ENCODE measurements around the gene NCLN. TPM values are rescaled to one million over a fixed set of nuclear protein-coding genes. Genes with fewer than 3 reads are reported as not detected.

Gene NCLN
- total RNA-seq, 1 experiment from 2014 or later, result 74.7 TPM

GRCh38 chr19:3251229-3251628, 65.5 kb downstream of the NCLN start:
- ChIA-PET CTCF (no interaction called here), POLR2A (ENCODE audit: unreplicated experiment) (no interaction called here)
- no peak for DNase-seq
- BruUV-seq (replicated peaks), result no TSS peak
- no peaks in the 10 kb centered on the region for H3F3A ChIP-seq (ENCODE audit: low read length, unreplicated experiment)
- H3K4me3 ChIP-seq (ENCODE audit: low read length), result no peak overlapping the region
- no peaks in the 10 kb centered on the region for H3K9me3 ChIP-seq (ENCODE audit: low read length)
- H3K27ac ChIP-seq (ENCODE audit: low read length), result no peak overlapping the region
- no peak for ATAC-seq
- H2AFZ ChIP-seq (ENCODE audit: low read length), result no peak overlapping the region
- H3K36me3 ChIP-seq (ENCODE audit: low read depth, low read length), result no peaks in the 10 kb centered on the region
- no peak overlapping the region for H3K9ac ChIP-seq (ENCODE audit: low read length)
- H4K20me1 ChIP-seq (ENCODE audit: low read length), result no peaks in the 10 kb centered on the region
- no peak overlapping the region for H3K4me2 ChIP-seq (ENCODE audit: low read length)
- no peaks in the 10 kb centered on the region for H3K79me2 ChIP-seq (ENCODE audit: low read length)
- H3K27me3 ChIP-seq (ENCODE audit: low read length), result no peaks in the 10 kb centered on the region
- TF ChIP-seq EZH2phosphoT487 (IDR thresholded peaks at IDR 0.05; ENCODE audit: borderline replicate concordance, low read length) (no peak), CTCF (conservative IDR thresholded peaks at IDR 0.05; ENCODE audit: low read depth, low read length) (no peak), EZH2 (IDR thresholded peaks at IDR 0.05; ENCODE audit: low read length, unreplicated experiment) (no peak)
- H3K9me2 ChIP-seq (replicated peaks; ENCODE audit: low read length), result no peaks in the 10 kb centered on the region
- no peaks in the 10 kb centered on the region for H3K4me1 ChIP-seq (ENCODE audit: insufficient read depth, low read length)
- intact Hi-C loops (cut with micrococcal nuclease), result no loop called here

- ATAC-seq (no peak), DNase-seq (no peak)
- TF ChIP-seq EZH2 (IDR thresholded peaks at IDR 0.05; ENCODE audit: low read length, unreplicated experiment) (no peak), EZH2phosphoT487 (IDR thresholded peaks at IDR 0.05; ENCODE audit: borderline replicate concordance, low read length) (no peak), CTCF (conservative IDR thresholded peaks at IDR 0.05; ENCODE audit: low read depth, low read length) (no peak)
- H2AFZ ChIP-seq (ENCODE audit: low read length), result no peak overlapping the region
- no peak overlapping the region for H3K9ac ChIP-seq (ENCODE audit: low read length)
- H3K4me2 ChIP-seq (ENCODE audit: low read length), result no peak overlapping the region
- POLR2A ChIA-PET (ENCODE audit: unreplicated experiment), result no interaction called here
- H3F3A ChIP-seq (ENCODE audit: low read length, unreplicated experiment), result no peaks in the 10 kb centered on the region
- CTCF ChIA-PET, result no interaction called here
- H3K9me2 ChIP-seq (replicated peaks; ENCODE audit: low read length), result no peaks in the 10 kb centered on the region
- no peaks in the 10 kb centered on the region for H3K4me1 ChIP-seq (ENCODE audit: insufficient read depth, low read length)
- H3K79me2 ChIP-seq (ENCODE audit: low read length), result no peaks in the 10 kb centered on the region
- intact Hi-C loops (cut with micrococcal nuclease), result no loop called here
- no peaks in the 10 kb centered on the region for H3K27me3 ChIP-seq (ENCODE audit: low read length)
- no peak overlapping the region for H3K4me3 ChIP-seq (ENCODE audit: low read length)
- H3K9me3 ChIP-seq (ENCODE audit: low read length), result no peaks in the 10 kb centered on the region
- no peak overlapping the region for H3K27ac ChIP-seq (ENCODE audit: low read length)
- BruUV-seq (replicated peaks), result no TSS peak
- no peaks in the 10 kb centered on the region for H3K36me3 ChIP-seq (ENCODE audit: low read depth, low read length)
- no peaks in the 10 kb centered on the region for H4K20me1 ChIP-seq (ENCODE audit: low read length)
These were observed 66.9 kb downstream of the NCLN start for GRCh38 chr19:3252650-3253049.

GRCh38 chr19:3253270-3253669, 67.5 kb downstream of the NCLN start:
- H3K27me3 ChIP-seq (ENCODE audit: low read length), result no peaks in the 10 kb centered on the region
- no peaks in the 10 kb centered on the region for H3K9me3 ChIP-seq (ENCODE audit: low read length)
- no peak overlapping the region for H3K27ac ChIP-seq (ENCODE audit: low read length)
- no TSS peak for BruUV-seq (replicated peaks)
- ChIA-PET POLR2A (ENCODE audit: unreplicated experiment) (no interaction called here), CTCF (no interaction called here)
- no peak overlapping the region for H3K4me3 ChIP-seq (ENCODE audit: low read length)
- H3K36me3 ChIP-seq (ENCODE audit: low read depth, low read length), result no peaks in the 10 kb centered on the region
- intact Hi-C loops (cut with micrococcal nuclease), result no loop called here
- DNase-seq (no peak), ATAC-seq (no peak)
- no peak overlapping the region for H3K9ac ChIP-seq (ENCODE audit: low read length)
- TF ChIP-seq CTCF (conservative IDR thresholded peaks at IDR 0.05; ENCODE audit: low read depth, low read length) (no peak; the same call in 1 of the 2 replicates), EZH2 (IDR thresholded peaks at IDR 0.05; ENCODE audit: low read length, unreplicated experiment) (no peak), EZH2phosphoT487 (IDR thresholded peaks at IDR 0.05; ENCODE audit: borderline replicate concordance, low read length) (no peak)
- no peaks in the 10 kb centered on the region for H3K9me2 ChIP-seq (replicated peaks; ENCODE audit: low read length)
- no peak overlapping the region for H3K4me2 ChIP-seq (ENCODE audit: low read length)
- H3K79me2 ChIP-seq (ENCODE audit: low read length), result no peaks in the 10 kb centered on the region
- H4K20me1 ChIP-seq (ENCODE audit: low read length), result no peaks in the 10 kb centered on the region
- no peak overlapping the region for H2AFZ ChIP-seq (ENCODE audit: low read length)
- no peaks in the 10 kb centered on the region for H3K4me1 ChIP-seq (ENCODE audit: insufficient read depth, low read length)
- no peaks in the 10 kb centered on the region for H3F3A ChIP-seq (ENCODE audit: low read length, unreplicated experiment)

Data from PC-3 (cell line).